GM12878 (cell line): ENCODE data around the gene HK1. TPM values are rescaled to one million over a fixed set of nuclear protein-coding genes. Genes with fewer than 3 reads are reported as not detected.

Experiments used
- ATAC-seq: fragments of 200-7000 bp; cut with Tn5 transposase; 3 replicates; pipeline ENCODE4 v1.9.1; 2020; ENCODE audit warnings: mild to moderate bottlenecking, moderate library complexity
- BruUV-seq: library from RNA; stranded (reverse); fragments of 400-500 nt; replicated peaks from 2 replicates; lab custom pipeline; 2021; lab: Mats Ljungman, UMichigan
- CTCF ChIA-PET: fragments of 300-600 bp; sonication (Branson Sonifier 250); formaldehyde crosslinking; extraction: SDS; loops from one replicate; lab custom pipeline; 2021; ENCODE audit warnings: inconsistent platforms; lab: Yijun Ruan, JAX
- POLR2A ChIA-PET: fragments of 350-600 bp; formaldehyde crosslinking; extraction: SDS; loops from one replicate; lab custom pipeline; 2021; ENCODE audit warnings: inconsistent platforms; lab: Charles Lee
- RAD21 ChIA-PET: fragments of 300-600 bp; sonication (Branson Sonifier 250); formaldehyde crosslinking; loops from one replicate; lab custom pipeline; 2023; ENCODE audit warnings: antibody characterized with exemption; ENCODE audit not compliant: unreplicated experiment; lab: Charles Lee
- SMC1A ChIA-PET: fragments of 300-600 bp; sonication (Branson Sonifier 250); formaldehyde crosslinking; loops from one replicate; lab custom pipeline; 2023; ENCODE audit not compliant: unreplicated experiment, uncharacterized antibody; lab: Charles Lee
- DNase-seq: peaks from one replicate; pipeline ENCODE4 v3.0.0-alpha.2; 2011; ENCODE audit warnings: low read depth, low spot score
- FAIRE-seq: peaks from 3 replicates; lab custom pipeline; 2011; peaks lifted over from hg19 to GRCh38; lab: Jason Lieb, UNC
- H2AFZ ChIP-seq: 2 replicates; pipeline ENCODE4 v1.6.0; 2011; ENCODE audit warnings: low read depth, low read length, control low read depth; ENCODE audit not compliant: control insufficient read depth
- H3K27ac ChIP-seq: 2 replicates; pipeline ENCODE4 v1.5.1; 2011; ENCODE audit warnings: control low read depth; ENCODE audit not compliant: control insufficient read depth, insufficient read depth
- H3K27me3 ChIP-seq, 2 experiments: replicated peaks in 1 of 2; 2 replicates each; pipeline versions ENCODE4 v1.6.0 to v1.6.1; 2011; ENCODE audit warnings: low read length in 1 of 2; ENCODE audit not compliant: control insufficient read depth in 2 of 2, insufficient read depth in 2 of 2
- H3K36me3 ChIP-seq, 2 experiments: 2 replicates each; pipeline ENCODE4 v1.5.1; 2011; ENCODE audit warnings: low read length in 1 of 2; ENCODE audit not compliant: control insufficient read depth in 2 of 2, insufficient read depth in 2 of 2
- H3K4me1 ChIP-seq: 2 replicates; pipeline ENCODE4 v1.6.1; 2011; ENCODE audit warnings: mild to moderate bottlenecking, low read length, moderate library complexity, mixed read lengths; ENCODE audit not compliant: control insufficient read depth, insufficient read depth
- H3K4me2 ChIP-seq: 2 replicates; pipeline ENCODE4 v1.6.0; 2011; ENCODE audit warnings: control low read depth; ENCODE audit not compliant: control insufficient read depth, insufficient read depth
- H3K4me3 ChIP-seq: fragments of 200-600 bp; sonication (generic); 2 replicates; pipeline ENCODE4 v1.5.1; 2016
- H3K79me2 ChIP-seq: 2 replicates; pipeline ENCODE4 v1.6.0; 2011; ENCODE audit warnings: low read length; ENCODE audit not compliant: control insufficient read depth, insufficient read depth
- H3K9ac ChIP-seq: 2 replicates; pipeline ENCODE4 v1.8.0; 2011; ENCODE audit warnings: low read length, control low read depth, mixed read lengths; ENCODE audit not compliant: control insufficient read depth, insufficient read depth
- H3K9me3 ChIP-seq: replicated peaks from 3 replicates; pipeline ENCODE4 v1.5.1; 2011; ENCODE audit warnings: mild to moderate bottlenecking, low read length; ENCODE audit not compliant: control insufficient read depth, insufficient read depth
- H4K20me1 ChIP-seq: 2 replicates; pipeline ENCODE4 v1.6.0; 2011; ENCODE audit not compliant: control insufficient read depth, insufficient read depth
- CHD2 ChIP-seq: IDR thresholded peaks from 2 replicates; pipeline ENCODE4 v1.6.1; 2011; ENCODE audit warnings: low read depth, low read length, improper control_type of control experiment, borderline replicate concordance
- GABPA ChIP-seq: IDR thresholded peaks from 2 replicates; pipeline ENCODE4 v1.6.1; 2014; ENCODE audit warnings: antibody characterized with exemption, low read depth, mild to moderate bottlenecking, inconsistent platforms
- HSF1 ChIP-seq: fragments of 150-350 bp; IDR thresholded peaks from 2 replicates; pipeline ENCODE4 v1.6.1; 2014; ENCODE audit warnings: mild to moderate bottlenecking, low read depth, low read length
- MXI1 ChIP-seq: fragments of 150-350 bp; IDR thresholded peaks from 2 replicates; pipeline ENCODE4 v1.6.1; 2011; ENCODE audit warnings: low read depth, mild to moderate bottlenecking, inconsistent platforms, low read length, improper control_type of control experiment
- PKNOX1 ChIP-seq: fragments of 450-650 bp; IDR thresholded peaks from 2 replicates; pipeline ENCODE4 v1.6.1; 2016; ENCODE audit warnings: mild to moderate bottlenecking
- POLR2AphosphoS5 ChIP-seq: IDR thresholded peaks from 2 replicates; pipeline ENCODE4 v1.6.1; 2011; ENCODE audit warnings: mild to moderate bottlenecking, low read length, inconsistent platforms
- RAD51 ChIP-seq: fragments of 450-650 bp; IDR thresholded peaks from 2 replicates; pipeline ENCODE4 v1.6.1; 2016; ENCODE audit warnings: moderate library complexity, mild to moderate bottlenecking, inconsistent platforms
- RB1 ChIP-seq: fragments of 450-650 bp; formaldehyde crosslinking; IDR thresholded peaks from 2 replicates; pipeline ENCODE4 v1.6.1; 2017; ENCODE audit warnings: mild to moderate bottlenecking, borderline replicate concordance
- RBBP5 ChIP-seq: fragments of 200-600 bp; sonication (generic); conservative IDR thresholded peaks from 2 replicates; pipeline ENCODE4 v1.6.1; 2016
- SIN3A ChIP-seq: IDR thresholded peaks from 2 replicates; pipeline ENCODE4 v1.6.1; 2012; ENCODE audit warnings: low read depth, low read length, improper control_type of control experiment
- SKIL ChIP-seq: fragments of 450-650 bp; IDR thresholded peaks from 2 replicates; pipeline ENCODE4 v1.6.1; 2017; ENCODE audit warnings: mild to moderate bottlenecking, low read depth, inconsistent platforms; ENCODE audit not compliant: poor library complexity, severe bottlenecking
- SP1 ChIP-seq: IDR thresholded peaks from one replicate; pipeline ENCODE4 v1.6.1; 2011; ENCODE audit warnings: low read depth, low read length
- SREBF1 ChIP-seq: IDR thresholded peaks from 2 replicates; pipeline ENCODE4 v1.6.1; 2012; ENCODE audit warnings: mild to moderate bottlenecking, low read length
- TCF12 ChIP-seq: IDR thresholded peaks from 2 replicates; pipeline ENCODE4 v1.6.1; 2011; ENCODE audit warnings: low read depth, mild to moderate bottlenecking, low read length
- ZBTB33 ChIP-seq: fragments of 450-650 bp; IDR thresholded peaks from 2 replicates; pipeline ENCODE4 v1.6.1; 2017; ENCODE audit warnings: mild to moderate bottlenecking
- ZNF622 ChIP-seq: fragments of 450-650 bp; IDR thresholded peaks from 2 replicates; pipeline ENCODE4 v1.6.1; 2017; ENCODE audit warnings: mild to moderate bottlenecking, inconsistent platforms
- WGBS: methylation state at CpG from one replicate; pipeline ENCODE4 v1.1.6; 2016; ENCODE audit warnings: low lambda C conversion rate; ENCODE audit not compliant: insufficient replicate concordance, insufficient coverage; ENCODE audit errors: missing lambda C conversion rate; 5-methylcytosine and 5-hydroxymethylcytosine counted together
- in situ Hi-C: fragments of 300-500 bp; cut with MboI; formaldehyde crosslinking; loops from 9 replicates; pipeline ENCODE4 v1.14.3; 2018; ENCODE audit warnings: mixed read lengths
- intact Hi-C: fragments of 100-400 bp; cut with micrococcal nuclease; formaldehyde crosslinking; loops from one replicate; pipeline ENCODE4 v1.14.2; 2022; ENCODE audit not compliant: unreplicated experiment
- polyA plus RNA-seq, 11 experiments: library from polyadenylated mRNA; depleted of rRNA in 4 of 11; unstranded in 6 of 11; stranded (reverse) in 5 of 11; fragments of >200 nt; fragmentation: Nextera tagmentation in 4 of 11; fragmentation: Illumina TruSeq in 1 of 11; extraction: Ambion mirVana in 4 of 11; extraction: Trizol in 1 of 11; gene quantifications; 1 replicate in 1 of 11; 2 replicates in 10 of 11; pipeline versions ENCODE4 v1.2.1 to v1.2.3, GENCODE V29; 2011 to 2016; ENCODE audit warnings: inconsistent platforms in 2 of 11, missing spikeins in 2 of 11, low read depth in 1 of 11
- total RNA-seq, 4 experiments: library from RNA; depleted of rRNA in 3 of 4; stranded (reverse); fragments of >200 nt in 3 of 4; fragmentation: Illumina TruSeq in 1 of 4; extraction: Trizol in 1 of 4; gene quantifications; 2 replicates each; pipeline versions ENCODE4 v1.2.1 to v1.2.3, GENCODE V29; 2013 to 2021

The HK1 gene
- total and polyA plus RNA-seq, 10 of the 15 experiments (the other 5 are each of a cell fraction or from before 2014, with no cell fraction given), result 3.4 to 77.3 (median 46.6) TPM

- TF ChIP-seq PKNOX1 (no peak), MXI1 (no peak), GABPA (no peak), TCF12 (no peak), POLR2AphosphoS5 (no peak), RB1 (no peak)
- TF ChIP-seq, all 136 proteins: peak for 0
Measured at GRCh38 chr10:69312528-69312927, 34.2 kb downstream of the HK1 start (continued).

GRCh38 chr10:69315100-69315542 lies 36.8 kb downstream of the HK1 start:
- ChIA-PET POLR2A (no interaction called here), SMC1A (interaction anchor here (1.6 kb wide), 1 partner anchor 13 kb away, joined by 4 read pairs; no protein-coding TSS in a partner anchor), RAD21 (no interaction called here), CTCF (no interaction called here)
- no peak overlapping the region for H3K27ac ChIP-seq
- FAIRE-seq (no peak), ATAC-seq (no peak), DNase-seq (no peak)
- H4K20me1 ChIP-seq, result no peaks in the 10 kb centered on the region
- H3K4me1 ChIP-seq, result peaks cover 12% of the 10 kb centered on the region
- BruUV-seq, result no TSS peak
- no peak overlapping the region for H3K9ac ChIP-seq
- TF ChIP-seq SP1, result no peak
- no peak for TF ChIP-seq RAD51
- no peak for TF ChIP-seq SKIL
- no peak for TF ChIP-seq SIN3A
- TF ChIP-seq ZBTB33, result no peak
- no peak for TF ChIP-seq SREBF1
- no peak for TF ChIP-seq HSF1
- no peak for TF ChIP-seq ZNF622
- TF ChIP-seq RBBP5, result no peak
- no peak for TF ChIP-seq POLR2AphosphoS5
- TF ChIP-seq CHD2, result no peak
- no peaks in the 10 kb centered on the region for H3K9me3 ChIP-seq
- no peaks in the 10 kb centered on the region for H3K27me3 ChIP-seq
- no peak overlapping the region for H3K4me2 ChIP-seq
- intact Hi-C loops (loop anchor here (10.0 kb wide), 1 partner anchor 320 kb away; no protein-coding TSS in a partner anchor), in situ Hi-C loops (no loop called here)
- H3K36me3 ChIP-seq, result no peaks in the 10 kb centered on the region
- peaks cover 15% of the 10 kb centered on the region for H3K79me2 ChIP-seq
- 84% methylated on average over 3 of the region's 3 CpGs for WGBS
- H3K4me3 ChIP-seq, result no peak overlapping the region
- H2AFZ ChIP-seq, result no peak overlapping the region
